ENCODE data around the gene SUPT20H.

The SUPT20H gene

DNA sequence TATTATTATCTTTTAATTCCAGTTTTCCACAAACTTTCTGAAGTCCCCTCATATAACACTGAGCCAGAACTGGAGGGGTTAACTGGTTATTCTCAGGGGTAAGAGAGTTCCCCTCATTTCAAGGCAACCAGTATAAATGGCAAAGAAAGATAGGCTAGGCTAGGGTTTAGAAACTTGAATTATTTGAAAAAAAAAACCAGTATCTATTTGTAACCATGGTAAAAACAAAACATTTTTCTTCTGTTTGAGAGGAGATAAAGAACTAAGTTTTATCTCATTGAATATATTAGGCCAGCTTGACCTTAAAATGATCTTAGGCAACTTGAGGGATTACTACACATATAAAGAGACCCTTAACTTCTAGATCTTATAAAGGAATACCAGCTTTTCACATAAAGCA lies 19.6 kb downstream of the SUPT20H start:
- Histone ChIP-seq H3K9me3 (ENCODE audit: insufficient read depth, low read depth, low read length) (no peaks in the 10 kb centered on the region), H3K36me3 (ENCODE audit: insufficient read depth, low read length) (peaks cover 99% of the 10 kb centered on the region), H3K27me3 (ENCODE audit: insufficient read depth, low read length) (no peaks in the 10 kb centered on the region), H3K9ac (ENCODE audit: low read depth, low read length) (no peak overlapping the region), H3K27ac (ENCODE audit: low read depth, low read length) (no peak overlapping the region), H3K4me3 (ENCODE audit: low read length) (no peak overlapping the region), H3K4me1 (ENCODE audit: insufficient read depth, low read length) (no peaks in the 10 kb centered on the region)

DNA sequence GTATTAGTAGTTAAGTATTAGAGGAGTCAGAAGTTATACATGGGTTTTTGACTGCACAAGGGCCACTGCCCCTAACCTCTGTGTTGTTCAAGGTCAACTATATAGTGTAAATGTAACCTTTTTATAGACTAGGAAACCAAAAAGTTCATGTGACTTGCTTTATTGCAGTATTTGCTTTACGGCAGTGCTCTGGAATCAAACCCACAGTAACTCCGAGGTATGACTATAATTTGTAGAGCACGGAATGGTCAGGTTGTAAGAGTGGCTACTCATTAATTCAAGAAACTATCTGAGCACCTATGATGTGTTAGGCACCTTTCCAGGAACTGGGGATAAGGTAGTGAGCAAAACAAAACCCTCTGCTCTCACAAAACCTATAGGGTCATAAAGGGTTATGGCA lies 22.2 kb downstream of the SUPT20H start:
- H3K4me3 ChIP-seq (ENCODE audit: low read length), result no peak overlapping the region
- H3K36me3 ChIP-seq (ENCODE audit: insufficient read depth, low read length), result peaks cover 99% of the 10 kb centered on the region
- WGBS, result 96% methylated on average over 3 of the region's 3 CpGs
- H3K27me3 ChIP-seq (ENCODE audit: insufficient read depth, low read length), result no peaks in the 10 kb centered on the region
- no peak overlapping the region for H3K27ac ChIP-seq (ENCODE audit: low read depth, low read length)
- H3K4me1 ChIP-seq (ENCODE audit: insufficient read depth, low read length), result no peaks in the 10 kb centered on the region
- H3K9ac ChIP-seq (ENCODE audit: low read depth, low read length), result no peak overlapping the region
- no peaks in the 10 kb centered on the region for H3K9me3 ChIP-seq (ENCODE audit: insufficient read depth, low read depth, low read length)

DNA sequence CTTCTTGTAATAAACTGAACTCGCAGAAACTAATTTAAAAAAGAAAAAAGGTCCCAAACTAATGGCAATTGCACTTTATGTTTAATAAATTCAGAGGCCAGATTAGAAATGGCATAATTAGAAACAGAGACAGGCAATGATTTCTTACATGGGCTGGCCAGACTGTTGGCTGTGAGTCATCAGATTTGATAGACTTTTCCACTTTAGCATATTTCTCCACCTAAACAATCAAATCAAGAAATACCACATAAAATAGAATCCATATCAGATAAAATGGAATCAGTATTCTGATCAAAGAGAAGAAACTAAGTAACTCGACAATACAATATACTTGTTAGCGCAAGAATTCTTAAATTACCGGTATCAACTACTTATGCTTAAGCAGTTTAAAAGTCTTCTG lies 29.9 kb downstream of the SUPT20H start:
- Histone ChIP-seq H3K9ac (ENCODE audit: low read depth, low read length) (no peak overlapping the region), H3K4me3 (ENCODE audit: low read length) (no peak overlapping the region), H3K27ac (ENCODE audit: low read depth, low read length) (no peak overlapping the region), H3K27me3 (ENCODE audit: insufficient read depth, low read length) (no peaks in the 10 kb centered on the region), H3K4me1 (ENCODE audit: insufficient read depth, low read length) (no peaks in the 10 kb centered on the region), H3K36me3 (ENCODE audit: insufficient read depth, low read length) (peaks cover 100% of the 10 kb centered on the region), H3K9me3 (ENCODE audit: insufficient read depth, low read depth, low read length) (no peaks in the 10 kb centered on the region)
- WGBS, result 97% methylated on average over 4 of the region's 4 CpGs

DNA sequence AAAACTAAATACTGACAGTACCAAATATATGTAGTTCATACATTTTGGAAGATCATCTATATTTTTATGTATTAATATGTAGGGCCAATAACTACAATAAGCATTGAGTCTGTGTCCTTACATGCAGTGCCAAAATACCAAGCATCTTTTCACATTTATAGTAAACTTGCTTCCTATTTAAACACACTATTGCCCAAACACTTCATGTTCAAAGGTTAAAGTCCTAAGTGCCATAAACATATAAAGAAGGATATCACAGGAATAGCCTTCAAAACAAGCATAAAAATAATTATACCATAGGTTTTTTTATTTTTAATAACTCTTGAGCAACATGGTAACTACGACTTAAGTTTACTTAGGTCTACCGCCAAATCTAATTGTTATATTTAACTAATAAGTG lies 31.8 kb downstream of the SUPT20H start:
- peaks cover 100% of the 10 kb centered on the region for H3K36me3 ChIP-seq (ENCODE audit: insufficient read depth, low read length)
- H3K4me1 ChIP-seq (ENCODE audit: insufficient read depth, low read length), result no peaks in the 10 kb centered on the region
- H3K9me3 ChIP-seq (ENCODE audit: insufficient read depth, low read depth, low read length), result no peaks in the 10 kb centered on the region
- no peak overlapping the region for H3K9ac ChIP-seq (ENCODE audit: low read depth, low read length)
- no CpG with 5 or more reads among the region's 2 CpGs for whole genome bisulfite sequencing
- no peaks in the 10 kb centered on the region for H3K27me3 ChIP-seq (ENCODE audit: insufficient read depth, low read length)
- no peak overlapping the region for H3K27ac ChIP-seq (ENCODE audit: low read depth, low read length)
- no peak overlapping the region for H3K4me3 ChIP-seq (ENCODE audit: low read length)

DNA sequence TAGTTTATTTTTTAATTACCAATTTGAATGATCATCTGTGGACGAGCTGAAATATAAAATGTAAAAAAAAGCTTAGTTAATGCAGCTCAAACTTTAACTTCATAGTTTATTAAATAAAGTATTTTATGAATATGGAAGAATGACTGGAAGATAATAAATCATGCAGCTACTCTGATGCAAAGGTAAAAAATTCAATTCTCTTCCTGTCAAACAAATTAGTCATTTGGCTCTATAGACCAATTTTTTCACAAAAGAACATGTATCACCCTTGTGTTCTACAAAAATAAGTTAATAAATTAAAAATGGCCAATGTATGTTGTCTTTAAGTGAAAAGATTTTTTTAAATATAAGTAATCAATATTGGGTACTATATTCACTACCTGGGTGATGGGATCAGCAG lies 32.7 kb downstream of the SUPT20H start:
- H3K27me3 ChIP-seq (ENCODE audit: insufficient read depth, low read length), result no peaks in the 10 kb centered on the region
- H3K4me1 ChIP-seq (ENCODE audit: insufficient read depth, low read length), result no peaks in the 10 kb centered on the region
- no peak overlapping the region for H3K27ac ChIP-seq (ENCODE audit: low read depth, low read length)
- H3K9ac ChIP-seq (ENCODE audit: low read depth, low read length), result no peak overlapping the region
- H3K9me3 ChIP-seq (ENCODE audit: insufficient read depth, low read depth, low read length), result no peaks in the 10 kb centered on the region
- WGBS, result no CpG with 5 or more reads among the region's 1 CpG
- no peak overlapping the region for H3K4me3 ChIP-seq (ENCODE audit: low read length)
- peaks cover 100% of the 10 kb centered on the region for H3K36me3 ChIP-seq (ENCODE audit: insufficient read depth, low read length)

DNA sequence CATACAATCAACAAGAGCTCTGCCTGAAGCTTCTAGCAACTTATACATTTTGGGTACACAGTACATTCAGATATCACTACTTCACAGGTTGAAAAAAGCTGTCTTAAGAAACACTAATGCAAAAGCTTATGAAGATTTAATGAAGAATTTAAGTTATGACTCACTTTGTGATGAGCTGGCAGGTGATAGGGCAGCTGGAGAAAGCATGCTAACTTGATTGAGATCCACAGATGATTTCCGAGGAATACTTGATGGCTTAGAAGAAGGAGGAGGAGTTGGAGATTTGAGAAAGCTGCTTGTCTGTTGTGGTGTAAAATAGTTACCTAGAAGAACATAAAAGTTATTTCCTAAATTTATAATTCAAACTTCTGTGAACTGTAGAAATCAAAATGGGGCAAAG lies 35.6 kb downstream of the SUPT20H start:
- Histone ChIP-seq H3K4me3 (ENCODE audit: low read length) (no peak overlapping the region), H3K27me3 (ENCODE audit: insufficient read depth, low read length) (no peaks in the 10 kb centered on the region), H3K9me3 (ENCODE audit: insufficient read depth, low read depth, low read length) (no peaks in the 10 kb centered on the region), H3K27ac (ENCODE audit: low read depth, low read length) (no peak overlapping the region), H3K36me3 (ENCODE audit: insufficient read depth, low read length) (peaks cover 100% of the 10 kb centered on the region), H3K4me1 (ENCODE audit: insufficient read depth, low read length) (no peaks in the 10 kb centered on the region), H3K9ac (ENCODE audit: low read depth, low read length) (no peak overlapping the region)
- WGBS, result 89% methylated on average over 1 of the region's 1 CpG

DNA sequence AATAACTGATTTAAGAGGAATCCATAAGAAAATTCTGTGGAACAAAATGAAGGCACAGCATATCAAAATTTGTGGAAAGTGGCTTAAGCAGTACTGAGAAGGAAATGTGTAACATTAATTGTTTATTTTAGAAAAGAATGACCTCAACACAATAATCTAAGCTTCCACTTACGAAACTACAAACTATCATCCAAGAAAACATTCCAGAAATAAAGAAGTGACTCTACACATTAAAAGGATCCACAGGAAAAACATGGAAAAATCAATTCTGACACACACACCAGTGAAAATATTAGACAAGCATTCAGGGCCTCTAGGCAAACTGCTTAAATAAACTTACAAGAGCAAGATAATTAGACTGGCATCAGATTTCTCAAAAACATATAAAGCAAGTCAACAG lies 44.9 kb downstream of the SUPT20H start:
- H3K4me1 ChIP-seq (ENCODE audit: insufficient read depth, low read length), result no peaks in the 10 kb centered on the region
- H3K9ac ChIP-seq (ENCODE audit: low read depth, low read length), result no peak overlapping the region
- H3K27ac ChIP-seq (ENCODE audit: low read depth, low read length), result no peak overlapping the region
- H3K27me3 ChIP-seq (ENCODE audit: insufficient read depth, low read length), result no peaks in the 10 kb centered on the region
- 95% methylated on average over 1 of the region's 1 CpG for WGBS
- peaks cover 99% of the 10 kb centered on the region for H3K36me3 ChIP-seq (ENCODE audit: insufficient read depth, low read length)
- H3K9me3 ChIP-seq (ENCODE audit: insufficient read depth, low read depth, low read length), result no peaks in the 10 kb centered on the region
- H3K4me3 ChIP-seq (ENCODE audit: low read length), result no peak overlapping the region

DNA sequence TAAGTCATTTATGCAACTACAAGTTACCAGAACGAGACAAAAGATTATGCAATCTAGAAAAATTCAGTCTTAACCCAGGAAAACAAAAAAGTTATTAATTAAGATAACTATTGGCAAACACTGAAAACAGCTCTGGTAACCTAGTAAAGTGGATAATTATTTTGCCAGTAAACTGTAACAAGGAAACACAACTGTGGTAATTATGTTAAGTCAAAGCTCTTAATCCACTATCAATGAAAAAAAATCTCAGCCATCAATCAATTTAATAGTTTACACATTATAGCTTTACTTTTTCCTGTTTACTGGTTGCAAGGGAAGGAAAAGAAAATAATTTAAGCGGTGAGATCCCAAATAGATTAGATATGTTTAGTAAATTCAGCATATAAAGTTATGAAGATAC lies 47.7 kb downstream of the SUPT20H start:
- Histone ChIP-seq H3K27ac (ENCODE audit: low read depth, low read length) (no peak overlapping the region), H3K9me3 (ENCODE audit: insufficient read depth, low read depth, low read length) (no peaks in the 10 kb centered on the region), H3K36me3 (ENCODE audit: insufficient read depth, low read length) (peaks cover 99% of the 10 kb centered on the region)

DNA sequence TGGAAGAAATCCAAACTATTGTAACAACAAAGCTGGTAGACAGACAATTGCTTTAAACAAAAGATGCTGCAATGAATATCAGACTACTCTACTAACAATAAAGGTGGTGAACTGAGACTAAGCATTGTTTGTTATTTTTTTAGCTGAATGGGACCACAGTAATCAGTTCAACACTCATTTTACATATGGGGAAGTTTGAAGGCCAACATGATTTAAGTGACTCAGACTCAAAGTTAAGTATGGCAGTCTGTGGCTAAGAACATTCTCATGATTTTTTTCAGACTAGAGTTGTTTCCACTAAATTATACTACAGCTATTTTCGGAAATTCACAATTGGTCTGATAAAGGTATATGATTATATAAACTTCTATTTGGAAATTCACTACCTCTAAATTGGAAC lies 48.5 kb downstream of the SUPT20H start:
- no CpG with 5 or more reads among the region's 1 CpG for WGBS
- Histone ChIP-seq H3K27me3 (ENCODE audit: insufficient read depth, low read length) (no peaks in the 10 kb centered on the region), H3K4me3 (ENCODE audit: low read length) (no peak overlapping the region), H3K9ac (ENCODE audit: low read depth, low read length) (no peak overlapping the region), H3K9me3 (ENCODE audit: insufficient read depth, low read depth, low read length) (no peaks in the 10 kb centered on the region), H3K36me3 (ENCODE audit: insufficient read depth, low read length) (peaks cover 100% of the 10 kb centered on the region), H3K4me1 (ENCODE audit: insufficient read depth, low read length) (no peaks in the 10 kb centered on the region; the same call in 1 of the 2 replicates), H3K27ac (ENCODE audit: low read depth, low read length) (no peak overlapping the region)

More for the DNA sequence above, 47.7 kb downstream of the SUPT20H start:
- Histone ChIP-seq H3K4me3 (ENCODE audit: low read length) (no peak overlapping the region), H3K9ac (ENCODE audit: low read depth, low read length) (no peak overlapping the region), H3K27me3 (ENCODE audit: insufficient read depth, low read length) (no peaks in the 10 kb centered on the region), H3K4me1 (ENCODE audit: insufficient read depth, low read length) (no peaks in the 10 kb centered on the region; the same call in 1 of the 2 replicates)
- 100% methylated on average over 1 of the region's 2 CpGs for WGBS

DNA sequence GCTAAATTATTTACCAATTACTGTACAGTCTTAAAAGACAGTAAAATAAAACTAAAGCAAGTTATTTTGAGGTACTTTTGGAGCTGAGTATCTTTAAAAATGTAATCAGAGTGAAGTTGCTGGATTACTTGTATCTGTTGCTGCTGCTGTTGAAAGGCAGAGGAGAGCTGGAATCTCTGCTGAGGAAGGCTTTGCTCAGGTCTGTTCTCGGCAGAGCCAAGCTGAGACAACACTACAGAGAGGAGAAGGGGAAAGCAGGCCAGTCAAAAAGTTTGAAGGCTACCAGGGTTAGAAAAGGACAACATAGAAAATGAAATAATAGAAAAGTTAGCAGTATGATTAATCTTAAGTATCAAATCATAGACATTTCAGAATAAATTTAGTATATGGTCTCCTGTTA lies 49.1 kb downstream of the SUPT20H start:
- H3K4me1 ChIP-seq (ENCODE audit: insufficient read depth, low read length), result no peaks in the 10 kb centered on the region; the same call in 1 of the 2 replicates
- no peaks in the 10 kb centered on the region for H3K9me3 ChIP-seq (ENCODE audit: insufficient read depth, low read depth, low read length)
- H3K9ac ChIP-seq (ENCODE audit: low read depth, low read length), result no peak overlapping the region; the same call in 1 of the 2 replicates
- no peaks in the 10 kb centered on the region for H3K27me3 ChIP-seq (ENCODE audit: insufficient read depth, low read length)
- 92% methylated on average over 1 of the region's 1 CpG for WGBS
- H3K27ac ChIP-seq (ENCODE audit: low read depth, low read length), result no peak overlapping the region; the same call in 1 of the 2 replicates
- peaks cover 100% of the 10 kb centered on the region for H3K36me3 ChIP-seq (ENCODE audit: insufficient read depth, low read length)
- no peak overlapping the region for H3K4me3 ChIP-seq (ENCODE audit: low read length)

DNA sequence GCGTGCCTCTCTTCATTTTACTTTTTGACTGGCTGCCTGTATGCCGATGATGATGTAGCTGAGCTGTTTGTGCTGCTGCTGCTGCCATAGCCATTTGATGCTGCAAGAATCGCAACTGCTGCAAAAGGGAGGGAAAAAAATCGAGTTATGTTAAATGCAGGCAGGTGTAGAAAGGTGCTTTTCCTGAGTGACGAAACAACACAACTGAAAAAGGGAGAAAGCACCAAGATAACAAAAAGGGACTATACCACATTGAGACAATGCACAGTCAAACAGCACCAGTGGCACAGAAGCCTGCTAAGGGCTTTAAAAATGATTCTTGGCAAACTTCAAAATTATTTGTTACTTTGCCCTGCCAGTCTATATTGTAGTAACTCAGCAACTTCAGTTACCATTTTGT lies 49.8 kb downstream of the SUPT20H start:
- WGBS, result 95% methylated on average over 5 of the region's 5 CpGs
- peaks cover 100% of the 10 kb centered on the region for H3K36me3 ChIP-seq (ENCODE audit: insufficient read depth, low read length)
- no peak overlapping the region for H3K4me3 ChIP-seq (ENCODE audit: low read length)

DNA sequence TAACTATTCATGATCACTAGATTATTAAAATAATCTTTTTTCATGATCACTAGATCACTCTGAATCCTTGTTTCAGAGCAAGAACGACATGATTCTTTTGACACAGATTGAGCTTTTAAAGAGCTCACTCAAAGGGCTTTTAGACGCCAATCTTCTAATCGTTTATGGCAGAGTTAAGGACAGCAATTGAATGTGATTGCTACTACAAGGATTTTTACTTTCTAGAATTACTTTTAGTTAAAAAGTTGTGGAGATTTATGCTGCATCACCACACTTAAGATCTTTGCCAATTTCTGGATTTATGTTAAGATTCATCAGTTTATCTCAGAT lies 57.6 kb downstream of the SUPT20H start:
- Histone ChIP-seq H3K9ac (ENCODE audit: low read depth, low read length) (peak overlapping the region; percentile 94), H3K27me3 (ENCODE audit: insufficient read depth, low read length) (no peaks in the 10 kb centered on the region), H3K9me3 (ENCODE audit: insufficient read depth, low read depth, low read length) (no peaks in the 10 kb centered on the region), H3K27ac (ENCODE audit: low read depth, low read length) (no peak overlapping the region; the same call in 1 of the 2 replicates), H3K36me3 (ENCODE audit: insufficient read depth, low read length) (peaks cover 47% of the 10 kb centered on the region), H3K4me1 (ENCODE audit: insufficient read depth, low read length) (peaks cover 5% of the 10 kb centered on the region), H3K4me3 (ENCODE audit: low read length) (peak overlapping the region; percentile 84)
- 70% methylated on average over 3 of the region's 3 CpGs for WGBS

More for the DNA sequence above, 49.8 kb downstream of the SUPT20H start:
- Histone ChIP-seq H3K27me3 (ENCODE audit: insufficient read depth, low read length) (no peaks in the 10 kb centered on the region), H3K9me3 (ENCODE audit: insufficient read depth, low read depth, low read length) (no peaks in the 10 kb centered on the region), H3K4me1 (ENCODE audit: insufficient read depth, low read length) (no peaks in the 10 kb centered on the region; the same call in 1 of the 2 replicates), H3K9ac (ENCODE audit: low read depth, low read length) (no peak overlapping the region), H3K27ac (ENCODE audit: low read depth, low read length) (no peak overlapping the region; the same call in 1 of the 2 replicates)
